HG02642 (cell line): Measurements from ENCODE around the gene ACSM6.

Source experiments
- ATAC-seq: cut with Tn5 transposase; IDR thresholded peaks from one replicate; pipeline ENCODE4 v1.9.1; 2021; ENCODE audit warnings: mild to moderate bottlenecking; ENCODE audit not compliant: unreplicated experiment, poor library complexity

Gene ACSM6

GRCh38 chr10:95266674-95267095, 72.6 kb downstream of the ACSM6 start:
- ATAC-seq = peak; percentile 76

- ATAC-seq = no peak
Measured at GRCh38 chr10:95267251-95267650, 73.2 kb downstream of the ACSM6 start.

- ATAC-seq = no peak
Measured at GRCh38 chr10:95268438-95268837, 74.4 kb downstream of the ACSM6 start.

GRCh38 chr10:95273393-95274312, 79.6 kb downstream of the ACSM6 start:
- ATAC-seq = no peak

GRCh38 chr10:95275726-95276366, 81.8 kb downstream of the ACSM6 start:
- ATAC-seq = no peak

GRCh38 chr10:95276367-95277200, 82.5 kb downstream of the ACSM6 start:
- no peak for ATAC-seq

- ATAC-seq = no peak
Measured at GRCh38 chr10:95277201-95277570, 83.1 kb downstream of the ACSM6 start.

GRCh38 chr10:95277614-95278013, 83.6 kb downstream of the ACSM6 start:
- no peak for ATAC-seq
